Activated CD8-positive, alpha-beta T cell treated with anti-CD3 and anti-CD28 coated beads, Interleukin-2, amount 10 ng/mL, durations not matched to agents 7 days and 5 days (primary cell): ENCODE data around the gene BPIFB4. TPM values are rescaled to one million over a fixed set of nuclear protein-coding genes. Genes with fewer than 3 reads are reported as not detected.

Experiments used
- ATAC-seq: fragments of 150-1000 bp; cut with Tn5 transposase; one replicate; pipeline ENCODE4 v1.10.0; 2021; ENCODE audit warnings: moderate library complexity
- CTCF ChIA-PET: fragments of 350-600 bp; sonication (Branson Sonifier 250); formaldehyde crosslinking; loops from one replicate; lab custom pipeline; 2021; ENCODE audit warnings: antibody characterized with exemption; lab: Charles Lee
- POLR2A ChIA-PET: fragments of 350-600 bp; sonication (Branson Sonifier 250); formaldehyde crosslinking; loops from one replicate; lab custom pipeline; 2021; ENCODE audit warnings: antibody characterized with exemption; lab: Charles Lee
- DNase-seq: peaks from one replicate; pipeline ENCODE4 v3.0.0-alpha.2; 2020
- H3K27ac Mint-ChIP-seq: one replicate; pipeline ENCODE4 v1.8.0; 2021; ENCODE audit warnings: mild to moderate bottlenecking, mixed read lengths
- H3K27me3 Mint-ChIP-seq: one replicate; pipeline ENCODE4 v1.8.0; 2021; ENCODE audit warnings: low read depth, mixed read lengths
- H3K36me3 Mint-ChIP-seq: one replicate; pipeline ENCODE4 v1.8.0; 2021; ENCODE audit warnings: low read depth, mixed read lengths
- H3K4me1 Mint-ChIP-seq: one replicate; pipeline ENCODE4 v1.8.0; 2021; ENCODE audit warnings: low read depth, mixed read lengths
- H3K4me3 Mint-ChIP-seq: one replicate; pipeline ENCODE4 v1.8.0; 2021; ENCODE audit warnings: mild to moderate bottlenecking, mixed read lengths
- H3K9me3 Mint-ChIP-seq: one replicate; pipeline ENCODE4 v1.8.0; 2022; ENCODE audit warnings: mixed read lengths; ENCODE audit not compliant: insufficient read depth
- total RNA-seq, 2 experiments: library from RNA; stranded (reverse); gene quantifications; one replicate each; pipeline ENCODE4 v1.2.3, GENCODE V29; 2021

BPIFB4 gene
- total RNA-seq, 2 experiments from 2014 or later: not detected

DNA sequence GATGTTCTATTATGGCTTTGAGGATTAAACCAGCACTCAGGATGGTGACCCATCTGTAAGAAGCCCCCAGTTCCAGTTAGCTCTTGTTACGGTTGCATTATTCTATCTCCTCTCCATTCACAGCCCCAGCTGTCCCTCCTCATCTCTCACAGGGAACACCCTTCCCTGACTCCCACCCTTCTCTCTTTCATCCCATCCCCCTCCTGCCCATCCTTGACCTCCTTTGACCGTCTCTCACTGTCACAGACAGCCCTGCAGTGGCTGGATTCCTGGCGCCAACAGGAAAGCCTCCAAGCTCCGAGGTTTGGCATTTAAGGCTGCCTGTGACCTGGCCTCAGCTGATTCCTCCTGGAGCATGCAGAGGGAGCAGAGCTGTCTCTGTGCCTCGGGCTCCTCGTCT, 4.2 kb upstream of the BPIFB4 start:
- ATAC-seq: no peak
- Mint-ChIP-seq H3K9me3 (no peaks in the 10 kb centered on the region), H3K27ac (no peak overlapping the region), H3K27me3 (no peaks in the 10 kb centered on the region), H3K36me3 (no peaks in the 10 kb centered on the region), H3K4me3 (no peak overlapping the region), H3K4me1 (no peaks in the 10 kb centered on the region)
- POLR2A ChIA-PET: no interaction called here
- no peak for DNase-seq
- CTCF ChIA-PET: interaction anchor here (1.3 kb wide), 1 partner anchor 130 kb away, joined by 5 read pairs; no protein-coding TSS in a partner anchor

DNA sequence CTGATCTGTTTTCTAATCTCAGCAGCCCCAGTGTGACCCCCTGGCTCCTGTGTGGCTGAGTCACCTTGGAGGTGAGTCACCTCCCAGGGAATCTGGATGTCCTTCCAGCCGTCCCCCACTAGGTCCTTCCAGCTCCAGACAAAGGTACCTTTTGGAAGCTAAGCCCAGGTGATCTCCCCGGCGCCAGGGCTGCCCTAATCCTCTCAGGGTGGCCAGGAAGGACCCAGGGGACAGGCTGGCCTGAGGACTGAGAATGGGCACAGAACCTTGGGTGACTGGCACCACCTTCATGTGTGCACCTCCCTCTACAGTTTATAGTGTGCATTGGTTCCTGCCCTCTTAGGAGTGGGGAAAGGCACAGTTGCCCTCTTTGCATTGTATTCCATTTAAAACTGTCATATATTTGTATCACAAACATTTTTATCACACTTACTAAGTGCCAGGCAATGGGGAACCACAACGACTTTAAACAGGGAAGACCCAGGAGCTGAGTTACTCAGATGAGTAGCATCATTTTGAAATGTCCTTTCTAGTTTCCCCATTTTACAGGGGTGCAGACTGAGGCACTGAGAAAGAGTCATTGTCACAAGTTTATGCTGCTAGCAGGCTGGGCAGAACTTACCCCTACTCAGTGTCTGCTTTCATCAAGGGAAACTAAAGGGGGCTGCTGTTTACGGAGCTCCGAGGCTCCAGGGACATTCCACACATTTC, 2.6 kb upstream of the BPIFB4 start:
- no peak for DNase-seq
- ChIA-PET POLR2A (no interaction called here), CTCF (interaction anchor here (0.8 to 1.3 kb wide), 5 partner anchors 10 to 247 kb away, joined by 3 to 5 read pairs (median 3); no protein-coding TSS in a partner anchor)
- ATAC-seq: no peak
- H3K27ac Mint-ChIP-seq: no peak overlapping the region
- H3K36me3 Mint-ChIP-seq: no peaks in the 10 kb centered on the region
- H3K4me1 Mint-ChIP-seq: no peaks in the 10 kb centered on the region
- no peaks in the 10 kb centered on the region for H3K9me3 Mint-ChIP-seq
- H3K27me3 Mint-ChIP-seq: peaks cover 5% of the 10 kb centered on the region
- no peak overlapping the region for H3K4me3 Mint-ChIP-seq

DNA sequence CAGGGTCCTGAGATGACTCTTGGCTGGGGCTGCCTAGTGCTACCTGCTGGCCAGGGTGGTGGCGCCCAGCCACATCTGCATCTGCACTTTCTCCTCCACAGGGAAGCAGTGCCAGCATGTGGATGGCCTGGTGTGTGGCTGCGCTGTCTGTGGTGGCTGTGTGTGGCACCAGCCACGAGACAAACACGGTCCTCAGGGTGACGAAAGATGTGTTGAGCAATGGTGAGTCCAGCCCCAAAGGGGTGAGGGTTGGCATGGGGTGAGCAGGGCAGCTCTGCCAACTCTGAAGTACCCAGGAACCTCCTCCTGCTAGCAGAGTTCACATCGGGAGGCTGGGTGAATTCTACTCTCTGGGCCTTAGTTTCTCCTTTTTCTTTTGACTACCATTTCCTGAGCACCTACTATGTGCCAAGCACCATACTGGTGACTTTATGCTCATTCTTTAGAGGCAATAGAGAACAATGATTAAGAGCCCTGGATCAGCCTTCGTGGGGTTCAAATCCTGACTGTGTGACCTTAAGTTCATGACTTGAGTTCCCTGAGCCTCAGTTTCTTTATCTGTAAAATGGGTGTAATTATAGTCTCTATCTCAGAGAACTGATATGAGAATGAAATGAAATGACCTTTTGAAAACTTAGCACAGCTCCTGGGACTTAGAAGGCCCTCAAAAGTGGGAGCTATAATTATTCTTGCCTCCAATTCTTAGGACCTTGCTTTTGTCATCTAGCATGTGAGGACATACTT, 2.1 kb downstream of the BPIFB4 start:
- Mint-ChIP-seq H3K36me3 (no peaks in the 10 kb centered on the region), H3K9me3 (no peaks in the 10 kb centered on the region), H3K27ac (no peak overlapping the region), H3K4me3 (no peak overlapping the region), H3K27me3 (peaks cover 5% of the 10 kb centered on the region), H3K4me1 (no peaks in the 10 kb centered on the region)
- DNase-seq: no peak
- no peak for ATAC-seq
- ChIA-PET POLR2A (no interaction called here), CTCF (interaction anchor here (0.7 kb wide), 1 partner anchor 180 kb away, joined by 4 read pairs; no protein-coding TSS in a partner anchor)

DNA sequence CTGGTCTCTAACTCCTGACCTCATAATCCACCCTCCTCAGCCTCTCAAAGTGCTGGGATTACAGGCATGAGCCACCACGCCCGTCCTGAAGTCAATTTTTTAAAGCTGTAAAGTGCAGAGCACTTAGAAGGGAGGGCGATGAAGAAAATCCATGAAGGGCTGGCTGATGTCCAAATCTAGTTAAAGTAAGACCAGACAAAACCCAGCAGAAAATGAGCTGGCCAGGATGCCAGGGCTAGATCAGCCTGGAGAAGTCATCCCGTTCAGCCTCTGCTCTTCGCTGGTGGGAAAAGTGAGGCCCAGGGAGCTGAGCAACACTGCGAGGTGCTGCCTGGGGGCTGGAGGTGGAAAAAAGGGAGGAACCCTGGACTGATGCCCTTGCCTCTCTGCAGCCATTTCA, 3.1 kb downstream of the BPIFB4 start:
- DNase-seq (no peak), ATAC-seq (no peak)
- H3K36me3 Mint-ChIP-seq: no peaks in the 10 kb centered on the region
- H3K27ac Mint-ChIP-seq: no peak overlapping the region
- peaks cover 5% of the 10 kb centered on the region for H3K27me3 Mint-ChIP-seq
- no peak overlapping the region for H3K4me3 Mint-ChIP-seq
- H3K9me3 Mint-ChIP-seq: no peaks in the 10 kb centered on the region
- no peaks in the 10 kb centered on the region for H3K4me1 Mint-ChIP-seq
- ChIA-PET POLR2A (no interaction called here), CTCF (no interaction called here)

DNA sequence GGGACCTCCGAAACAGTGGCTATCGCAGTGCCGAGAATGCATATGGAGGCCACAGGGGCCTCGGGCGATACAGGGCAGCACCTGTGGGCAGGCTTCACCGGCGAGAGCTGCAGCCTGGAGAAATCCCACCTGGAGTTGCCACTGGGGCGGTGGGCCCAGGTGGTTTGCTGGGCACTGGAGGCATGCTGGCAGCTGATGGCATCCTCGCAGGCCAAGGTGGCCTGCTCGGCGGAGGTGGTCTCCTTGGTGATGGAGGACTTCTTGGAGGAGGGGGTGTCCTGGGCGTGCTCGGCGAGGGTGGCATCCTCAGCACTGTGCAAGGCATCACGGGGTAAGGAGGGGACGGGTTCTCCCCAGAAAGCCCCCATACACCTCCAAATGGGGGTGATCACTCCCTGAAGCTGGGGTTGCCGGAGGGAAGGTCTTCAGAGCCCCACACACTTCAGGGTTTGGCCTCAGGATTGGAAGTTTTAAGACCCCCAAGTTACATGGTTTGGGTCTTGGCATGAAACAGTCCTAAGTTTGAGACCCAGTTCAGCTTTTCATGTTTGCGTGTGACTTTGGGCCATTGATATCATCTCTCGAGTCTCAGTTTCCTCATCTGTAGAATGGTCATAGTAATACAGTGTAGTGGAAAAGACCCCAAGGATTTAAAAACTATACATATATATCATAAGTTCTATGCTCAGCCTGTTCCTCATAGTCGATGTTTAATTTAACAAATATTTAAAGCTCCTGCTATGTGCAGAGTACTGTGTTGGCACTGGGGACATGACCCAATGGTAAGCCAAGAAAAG, 4.3 kb downstream of the BPIFB4 start:
- Mint-ChIP-seq H3K27me3 (peaks cover 5% of the 10 kb centered on the region), H3K4me3 (no peak overlapping the region), H3K36me3 (no peaks in the 10 kb centered on the region), H3K9me3 (no peaks in the 10 kb centered on the region), H3K27ac (no peak overlapping the region), H3K4me1 (no peaks in the 10 kb centered on the region)
- no peak for DNase-seq
- ATAC-seq: no peak
- ChIA-PET CTCF (interaction anchor here (1.0 kb wide), 1 partner anchor 13 kb away, joined by 4 read pairs; no protein-coding TSS in a partner anchor), POLR2A (no interaction called here)

DNA sequence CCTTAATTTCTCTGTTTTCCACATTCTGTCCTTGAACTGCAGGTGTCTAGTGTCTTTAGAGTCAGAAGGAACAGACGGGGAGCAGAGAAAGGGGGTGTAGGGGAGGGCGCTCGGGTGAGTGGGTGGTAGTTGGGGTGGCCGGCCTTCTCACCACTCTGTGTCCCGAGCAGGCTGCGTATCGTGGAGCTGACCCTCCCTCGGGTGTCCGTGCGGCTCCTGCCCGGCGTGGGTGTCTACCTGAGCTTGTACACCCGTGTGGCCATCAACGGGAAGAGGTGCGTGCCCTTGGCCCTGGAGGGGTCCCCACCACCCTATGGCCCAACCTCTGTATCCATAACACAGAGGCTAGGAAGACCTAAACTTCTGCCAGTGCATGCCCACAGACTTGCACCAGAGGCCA, 5.3 kb downstream of the BPIFB4 start:
- ATAC-seq (no peak), DNase-seq (no peak)
- Mint-ChIP-seq H3K36me3 (no peaks in the 10 kb centered on the region), H3K4me3 (no peak overlapping the region), H3K4me1 (no peaks in the 10 kb centered on the region), H3K27me3 (peaks cover 5% of the 10 kb centered on the region), H3K9me3 (no peaks in the 10 kb centered on the region), H3K27ac (no peak overlapping the region)
- ChIA-PET CTCF (interaction anchor here (1.3 kb wide), 1 partner anchor 182 kb away, joined by 3 read pairs; no protein-coding TSS in a partner anchor), POLR2A (no interaction called here)

DNA sequence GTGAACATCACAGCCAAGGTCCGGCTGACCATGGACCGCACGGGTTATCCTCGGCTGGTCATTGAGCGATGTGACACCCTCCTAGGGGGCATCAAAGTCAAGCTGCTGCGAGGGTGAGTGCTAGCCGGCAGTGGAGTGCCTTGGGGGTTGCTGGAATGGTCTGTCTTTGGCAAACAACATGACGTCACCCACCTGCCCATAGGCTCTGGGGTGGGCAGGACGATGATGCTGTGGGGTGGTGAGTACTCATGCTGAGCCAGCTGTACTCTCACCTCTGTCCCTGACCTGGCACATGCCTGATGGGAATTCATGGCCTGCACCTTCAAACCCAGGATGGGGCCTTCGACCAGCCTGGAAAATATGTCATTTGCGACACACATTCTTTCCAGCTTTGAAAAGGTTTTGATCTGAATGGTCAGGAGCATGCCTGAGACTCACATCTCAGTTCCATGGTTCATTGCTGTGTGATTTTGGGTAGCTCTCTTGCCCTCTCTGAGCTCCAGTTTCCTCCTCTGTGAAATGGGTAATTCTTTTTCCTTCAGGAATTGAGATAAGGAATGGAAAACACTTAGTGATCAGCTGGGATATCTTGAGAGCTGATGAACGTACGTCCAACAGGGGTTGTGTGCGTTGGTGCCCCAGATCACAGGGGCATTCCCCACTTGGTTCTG, 6.7 kb downstream of the BPIFB4 start:
- H3K27me3 Mint-ChIP-seq: no peaks in the 10 kb centered on the region
- CTCF ChIA-PET: interaction anchor here (0.9 to 1.5 kb wide), 3 partner anchors 10 to 184 kb away, joined by 3 to 4 read pairs (median 3); no protein-coding TSS in a partner anchor
- no peak for DNase-seq
- no peak overlapping the region for H3K27ac Mint-ChIP-seq
- H3K4me3 Mint-ChIP-seq: no peak overlapping the region
- H3K4me1 Mint-ChIP-seq: no peaks in the 10 kb centered on the region
- no peaks in the 10 kb centered on the region for H3K9me3 Mint-ChIP-seq
- POLR2A ChIA-PET: no interaction called here
- no peak for ATAC-seq
- no peaks in the 10 kb centered on the region for H3K36me3 Mint-ChIP-seq

DNA sequence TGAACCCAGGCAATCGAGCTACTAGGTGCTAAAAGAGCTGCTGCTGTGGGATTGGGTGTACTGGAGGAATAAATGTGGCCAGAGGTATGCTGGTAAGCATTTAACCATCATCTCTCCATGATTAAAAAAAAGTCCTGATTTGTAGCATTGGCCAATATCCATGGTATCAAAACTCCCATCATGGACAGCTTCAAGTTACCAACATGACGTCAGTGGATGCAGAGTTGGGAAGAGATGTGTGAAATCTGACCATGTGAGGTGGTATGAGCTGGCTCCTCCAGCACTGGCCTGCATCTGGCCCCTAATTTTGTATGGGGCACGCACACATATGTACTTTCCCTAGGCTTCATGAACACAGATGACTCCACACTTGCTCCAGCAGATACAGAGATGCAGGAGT, 11.7 kb downstream of the BPIFB4 start:
- no peaks in the 10 kb centered on the region for H3K36me3 Mint-ChIP-seq
- ATAC-seq: no peak
- no peak overlapping the region for H3K4me3 Mint-ChIP-seq
- H3K4me1 Mint-ChIP-seq: no peaks in the 10 kb centered on the region
- H3K27ac Mint-ChIP-seq: no peak overlapping the region
- no peaks in the 10 kb centered on the region for H3K9me3 Mint-ChIP-seq
- DNase-seq: no peak
- ChIA-PET POLR2A (no interaction called here), CTCF (interaction anchor here (0.7 to 1.7 kb wide), 2 partner anchors 145 to 189 kb away, joined by 3 to 7 read pairs; no protein-coding TSS in a partner anchor)
- no peaks in the 10 kb centered on the region for H3K27me3 Mint-ChIP-seq

DNA sequence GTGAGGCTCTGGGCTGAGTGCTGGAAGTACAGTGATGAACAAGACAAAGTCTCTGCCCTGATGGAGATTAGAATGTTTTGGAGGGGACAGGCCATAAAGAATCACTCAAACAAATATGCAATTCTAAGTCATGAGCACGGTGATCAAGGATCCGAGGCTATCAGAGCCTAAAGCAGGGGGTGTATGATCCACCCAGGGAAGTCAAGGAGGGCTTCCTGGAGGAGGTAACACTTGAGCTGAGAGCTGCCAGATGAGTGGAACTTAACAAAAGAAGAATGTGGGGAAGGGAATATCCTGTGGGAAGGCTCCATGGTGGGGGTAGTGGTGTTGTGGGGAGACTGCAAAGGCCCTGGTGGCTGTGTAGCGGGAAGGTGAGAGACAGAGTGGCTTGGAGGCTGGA, 12.2 kb downstream of the BPIFB4 start:
- H3K27ac Mint-ChIP-seq: no peak overlapping the region
- no peaks in the 10 kb centered on the region for H3K27me3 Mint-ChIP-seq
- ATAC-seq: no peak
- POLR2A ChIA-PET: no interaction called here
- no peaks in the 10 kb centered on the region for H3K9me3 Mint-ChIP-seq
- no peak overlapping the region for H3K4me3 Mint-ChIP-seq
- CTCF ChIA-PET: interaction anchor here (1.7 kb wide), 1 partner anchor 190 kb away, joined by 7 read pairs; no protein-coding TSS in a partner anchor
- DNase-seq: no peak
- H3K36me3 Mint-ChIP-seq: no peaks in the 10 kb centered on the region
- no peaks in the 10 kb centered on the region for H3K4me1 Mint-ChIP-seq

DNA sequence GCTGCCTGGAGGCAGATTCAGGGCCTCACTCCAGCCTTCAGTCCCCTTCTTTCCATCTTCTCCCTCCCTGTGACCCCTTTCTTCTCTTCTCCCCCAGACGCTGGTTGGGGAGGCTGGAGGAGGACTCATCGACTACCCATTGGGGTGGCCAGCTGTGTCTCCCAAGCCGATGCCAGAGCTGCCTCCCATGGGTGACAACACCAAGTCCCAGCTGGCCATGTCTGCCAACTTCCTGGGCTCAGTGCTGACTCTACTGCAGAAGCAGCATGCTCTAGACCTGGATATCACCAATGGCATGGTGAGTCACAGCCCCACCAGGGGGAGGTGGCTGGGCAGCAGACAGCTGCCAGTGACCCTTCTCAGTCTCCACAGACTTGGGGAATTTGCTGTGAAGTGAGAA, 12.9 kb downstream of the BPIFB4 start:
- H3K27ac Mint-ChIP-seq: no peak overlapping the region
- H3K27me3 Mint-ChIP-seq: no peaks in the 10 kb centered on the region
- ChIA-PET POLR2A (no interaction called here), CTCF (no interaction called here)
- no peaks in the 10 kb centered on the region for H3K4me1 Mint-ChIP-seq
- DNase-seq (no peak), ATAC-seq (no peak)
- no peak overlapping the region for H3K4me3 Mint-ChIP-seq
- no peaks in the 10 kb centered on the region for H3K36me3 Mint-ChIP-seq
- H3K9me3 Mint-ChIP-seq: no peaks in the 10 kb centered on the region

DNA sequence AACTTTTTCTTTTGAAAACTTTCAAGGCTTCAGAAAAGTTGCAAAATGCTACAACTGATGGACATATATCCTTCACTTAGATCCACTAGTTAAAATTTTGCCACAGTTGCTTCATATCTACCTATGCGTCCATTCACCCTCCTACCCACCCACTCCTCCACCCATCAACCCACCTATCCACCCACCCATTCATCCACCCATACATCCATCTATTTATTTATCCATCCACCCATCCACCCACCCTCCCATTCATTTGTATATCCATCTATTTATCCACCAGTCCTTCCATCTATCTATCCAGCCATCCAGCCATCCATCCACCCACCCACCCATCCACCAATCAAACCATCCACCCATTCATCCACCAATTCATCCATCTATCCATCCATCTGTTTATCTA, 13.6 kb downstream of the BPIFB4 start:
- H3K36me3 Mint-ChIP-seq: no peaks in the 10 kb centered on the region
- ChIA-PET CTCF (no interaction called here), POLR2A (no interaction called here)
- DNase-seq (no peak), ATAC-seq (no peak)
- no peak overlapping the region for H3K4me3 Mint-ChIP-seq
- no peaks in the 10 kb centered on the region for H3K4me1 Mint-ChIP-seq
- H3K27ac Mint-ChIP-seq: no peak overlapping the region
- H3K9me3 Mint-ChIP-seq: no peaks in the 10 kb centered on the region
- no peaks in the 10 kb centered on the region for H3K27me3 Mint-ChIP-seq
